DND-41 (cell line): ENCODE data around the gene NME9.

Source experiments
- ATAC-seq: fragments of 200-7000 bp; cut with Tn5 transposase; 3 replicates; pipeline ENCODE4 v1.9.1; 2021; ENCODE audit warnings: low read depth; ENCODE audit not compliant: insufficient read depth
- DNase-seq: peaks from one replicate; pipeline ENCODE4 v3.0.0-alpha.2; 2020
- H2AFZ ChIP-seq: 2 replicates; pipeline ENCODE4 v1.6.0; 2012; ENCODE audit warnings: low read depth, low read length
- H3K27ac ChIP-seq: 2 replicates; pipeline ENCODE4 v1.5.1; 2012; ENCODE audit warnings: low read length, inconsistent platforms
- H3K27me3 ChIP-seq: fragments of 200-600 bp; sonication (generic); 2 replicates; pipeline ENCODE4 v1.6.0; 2012; ENCODE audit warnings: low read length, mild to moderate bottlenecking, inconsistent platforms; ENCODE audit not compliant: insufficient read depth, poor library complexity
- H3K36me3 ChIP-seq: 2 replicates; pipeline ENCODE4 v1.5.1; 2012; ENCODE audit warnings: low read length, inconsistent platforms; ENCODE audit not compliant: insufficient read depth
- H3K4me1 ChIP-seq: 2 replicates; pipeline ENCODE4 v1.5.1; 2012; ENCODE audit warnings: mild to moderate bottlenecking, low read length; ENCODE audit not compliant: insufficient read depth
- H3K4me2 ChIP-seq: 2 replicates; pipeline ENCODE4 v1.6.0; 2012; ENCODE audit warnings: mild to moderate bottlenecking, moderate library complexity, low read length, inconsistent platforms; ENCODE audit not compliant: insufficient read depth
- H3K4me3 ChIP-seq, 2 experiments: fragments of 200-600 bp in 1 of 2; shearing (Covaris generic) in 1 of 2; 2 replicates each; pipeline ENCODE4 v1.5.1; 2012 to 2016; ENCODE audit warnings: inconsistent platforms in 2 of 2, low read length in 2 of 2, mild to moderate bottlenecking in 2 of 2, low read depth in 1 of 2, moderate library complexity in 1 of 2
- H3K79me2 ChIP-seq: 2 replicates; pipeline ENCODE4 v1.6.0; 2012; ENCODE audit warnings: low read length, inconsistent platforms; ENCODE audit not compliant: insufficient read depth
- H3K9ac ChIP-seq: 2 replicates; pipeline ENCODE4 v1.6.0; 2012; ENCODE audit warnings: low read depth, mild to moderate bottlenecking, inconsistent platforms, low read length, moderate library complexity
- H3K9me3 ChIP-seq: 2 replicates; pipeline ENCODE4 v1.5.1; 2012; ENCODE audit warnings: low read length, moderate library complexity, mild to moderate bottlenecking, inconsistent platforms; ENCODE audit not compliant: insufficient read depth, severe bottlenecking
- H4K20me1 ChIP-seq: 2 replicates; pipeline ENCODE4 v1.6.0; 2012; ENCODE audit warnings: low read length; ENCODE audit not compliant: insufficient read depth
- CTCF ChIP-seq: IDR thresholded peaks from 2 replicates; pipeline ENCODE4 v1.5.1; 2012; ENCODE audit warnings: borderline replicate concordance, low read length, moderate library complexity, mild to moderate bottlenecking; ENCODE audit not compliant: poor library complexity, severe bottlenecking; ENCODE audit errors: extremely low read depth
- EZH2 ChIP-seq: IDR thresholded peaks from 3 replicates; pipeline ENCODE4 v1.6.1; 2012; ENCODE audit warnings: borderline replicate concordance, low read depth, mild to moderate bottlenecking, moderate library complexity, low read length, inconsistent platforms; ENCODE audit not compliant: severe bottlenecking

Gene NME9

DNA sequence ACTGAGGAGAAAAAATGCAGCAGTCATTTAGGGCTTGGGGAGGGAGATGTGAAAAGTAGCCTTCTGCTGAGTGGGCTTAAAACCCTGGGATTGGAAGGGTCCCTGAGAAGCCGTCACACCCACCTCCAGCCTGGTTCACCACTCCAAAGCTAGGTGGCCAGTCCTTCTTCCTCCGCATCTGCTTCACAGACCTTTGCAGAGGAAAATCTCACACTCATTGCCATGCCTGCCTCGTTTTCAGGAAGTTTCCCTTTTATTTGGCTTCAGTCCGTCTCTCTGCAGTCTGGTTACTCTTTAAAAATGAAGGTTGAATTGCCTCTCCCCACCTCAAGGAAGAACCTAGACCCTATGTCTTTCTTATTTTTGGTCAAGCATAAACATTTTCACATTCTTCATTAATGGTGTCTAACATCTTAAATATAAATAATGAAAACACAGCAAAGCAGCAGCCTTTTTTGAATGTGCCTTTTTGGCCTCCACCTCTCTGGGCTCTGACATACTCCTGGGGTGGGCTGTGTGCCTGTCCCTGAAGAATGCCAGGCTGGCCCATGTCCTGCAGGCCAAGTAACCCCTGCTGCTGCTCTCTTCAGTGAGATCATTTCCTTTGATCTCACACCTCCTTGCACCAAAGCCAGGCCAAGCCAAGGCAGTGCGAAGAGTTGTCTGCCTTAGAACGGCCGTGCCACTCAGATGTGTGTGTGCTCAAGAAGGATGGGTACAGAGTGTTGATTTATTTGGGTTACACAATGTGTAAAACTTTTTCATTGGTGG, 29.7 kb upstream of the NME9 start:
- Histone ChIP-seq H3K27ac (no peak overlapping the region), H3K27me3 (peaks cover 2% of the 10 kb centered on the region), H3K4me2 (no peak overlapping the region)

DNA sequence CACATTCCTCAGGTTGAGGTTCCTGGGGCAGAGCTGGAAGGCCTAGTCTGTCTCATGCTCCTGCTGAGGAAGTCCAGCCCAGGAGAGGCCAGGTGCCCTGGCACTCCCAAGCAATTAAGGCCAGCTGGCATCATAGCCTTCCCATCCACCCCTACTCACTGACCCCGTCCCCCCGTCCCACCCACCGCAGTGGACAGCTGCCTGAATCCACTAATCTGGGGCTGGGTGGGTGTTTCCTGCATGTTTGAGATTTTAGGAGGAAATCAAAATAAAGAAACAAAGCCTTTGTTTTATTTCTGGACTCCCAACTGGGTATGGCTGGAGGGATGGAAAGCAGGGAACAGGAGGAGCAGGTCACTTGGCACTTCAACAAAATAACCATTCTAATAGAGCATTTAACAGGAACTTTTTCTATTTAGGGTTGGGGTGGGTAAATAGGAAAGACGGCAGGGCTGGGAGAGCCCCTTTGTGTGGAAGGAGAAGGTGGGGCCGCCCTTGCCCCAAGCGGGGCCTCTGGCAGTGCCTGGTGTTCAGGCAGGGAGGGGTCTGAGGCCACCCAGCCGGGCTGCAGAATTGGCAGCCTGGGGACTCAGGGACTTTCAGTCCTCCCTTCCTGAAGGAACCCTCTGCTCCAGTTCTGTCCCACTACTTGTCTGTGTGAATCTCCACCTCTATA, 27.2 kb upstream of the NME9 start:
- no peak overlapping the region for H2AFZ ChIP-seq
- TF ChIP-seq EZH2 (no peak), CTCF (no peak)
- no peaks in the 10 kb centered on the region for H3K36me3 ChIP-seq
- H3K9me3 ChIP-seq: no peaks in the 10 kb centered on the region
- no peaks in the 10 kb centered on the region for H3K79me2 ChIP-seq
- no peak overlapping the region for H3K4me2 ChIP-seq
- no peaks in the 10 kb centered on the region for H4K20me1 ChIP-seq
- DNase-seq (no peak), ATAC-seq (no peak)
- no peak overlapping the region for H3K27ac ChIP-seq
- H3K4me1 ChIP-seq: no peaks in the 10 kb centered on the region
- H3K27me3 ChIP-seq: peaks cover 2% of the 10 kb centered on the region
- no peak overlapping the region for H3K9ac ChIP-seq
- H3K4me3 ChIP-seq: no peak overlapping the region

More for the DNA sequence above, 29.7 kb upstream of the NME9 start:
- H3K4me3 ChIP-seq: no peak overlapping the region
- no peak overlapping the region for H2AFZ ChIP-seq
- no peak overlapping the region for H3K9ac ChIP-seq
- TF ChIP-seq CTCF (no peak), EZH2 (no peak)
- H4K20me1 ChIP-seq: no peaks in the 10 kb centered on the region
- no peak for ATAC-seq
- no peak for DNase-seq
- no peaks in the 10 kb centered on the region for H3K79me2 ChIP-seq
- no peaks in the 10 kb centered on the region for H3K4me1 ChIP-seq
- H3K36me3 ChIP-seq: no peaks in the 10 kb centered on the region
- H3K9me3 ChIP-seq: no peaks in the 10 kb centered on the region

GRCh38 chr3:138355071-138355470, 25.4 kb upstream of the NME9 start:
- no peaks in the 10 kb centered on the region for H4K20me1 ChIP-seq
- H3K27me3 ChIP-seq: peaks cover 2% of the 10 kb centered on the region
- no peaks in the 10 kb centered on the region for H3K9me3 ChIP-seq
- no peak overlapping the region for H2AFZ ChIP-seq
- no peak overlapping the region for H3K4me3 ChIP-seq
- no peak overlapping the region for H3K4me2 ChIP-seq
- TF ChIP-seq EZH2 (no peak), CTCF (no peak)
- H3K4me1 ChIP-seq: no peaks in the 10 kb centered on the region
- H3K36me3 ChIP-seq: no peaks in the 10 kb centered on the region
- H3K79me2 ChIP-seq: no peaks in the 10 kb centered on the region
- DNase-seq (no peak), ATAC-seq (no peak)
- no peak overlapping the region for H3K27ac ChIP-seq
- H3K9ac ChIP-seq: no peak overlapping the region
